GM12875 (cell line): ENCODE results near the gene DEFB123.

ENCODE experiments used
- H3K4me3 ChIP-seq: one replicate; pipeline ENCODE4 v1.5.1; 2011; ENCODE audit warnings: low read depth, low read length, control low read depth
- CTCF ChIP-seq: IDR thresholded peaks from 2 replicates; pipeline ENCODE4 v1.5.1; 2011; ENCODE audit warnings: low read depth, mild to moderate bottlenecking, control low read depth, inconsistent platforms, low read length, moderate library complexity, borderline replicate concordance; ENCODE audit not compliant: insufficient read depth

The DEFB123 gene

GRCh38 chr20:31474758-31475427 is 34.5 kb downstream of the DEFB123 start, which contains the start of the genes DEFB124 and REM1:
Gene DEFB124 (minus strand): TSS chr20:31475127. CDS start chr20:31473013, 2,114 bp downstream.
Gene REM1 (plus strand): TSS chr20:31475288. CDS start chr20:31476446, 1,158 bp downstream.
- no peak within 1 kb of the TSS for H3K4me3 ChIP-seq
- no peak for TF ChIP-seq CTCF

GRCh38 chr20:31475472-31476293 is 35.3 kb downstream of the DEFB123 start:
- TF ChIP-seq CTCF: no peak
- no peak overlapping the region for H3K4me3 ChIP-seq

- TF ChIP-seq CTCF: no peak
- H3K4me3 ChIP-seq: no peak overlapping the region
These were observed 35.8 kb downstream of the DEFB123 start for GRCh38 chr20:31476294-31476585.

GRCh38 chr20:31476643-31477215 is 36.3 kb downstream of the DEFB123 start:
- no peak overlapping the region for H3K4me3 ChIP-seq
- TF ChIP-seq CTCF: no peak

GRCh38 chr20:31484001-31484400 is 43.6 kb downstream of the DEFB123 start:
- no peak overlapping the region for H3K4me3 ChIP-seq
- TF ChIP-seq CTCF: no peak

GRCh38 chr20:31485450-31486339 is 45.3 kb downstream of the DEFB123 start:
- no peak overlapping the region for H3K4me3 ChIP-seq
- no peak for TF ChIP-seq CTCF
